ENCODE results near the gene PITPNC1. TPM values are rescaled to one million over a fixed set of nuclear protein-coding genes. Genes with fewer than 3 reads are reported as not detected.

The PITPNC1 gene
- total RNA-seq, 1 experiment from 2014 or later, result 37.5 TPM

GRCh38 chr17:67742025-67742424 lies 364.9 kb downstream of the PITPNC1 start:
- Mint-ChIP-seq H3K4me3 (no peak overlapping the region), H3K36me3 (ENCODE audit: insufficient read depth in 1 of 3, low read depth in 3 of 3) (peaks cover 40 to 88% (median 78%) of the 10 kb centered on the region in 3 experiments), H3K9me3 (no peaks in the 10 kb centered on the region), H3K27me3 (ENCODE audit: low read depth) (no peaks in the 10 kb centered on the region), H3K27ac (peak overlapping the region in 2 of 3 experiments; percentile 39 to 42; a peak in 2 of 7 replicates), H3K4me1 (peaks cover 0 to 3% of the 10 kb centered on the region in 2 experiments; a peak in 2 of 4 replicates)
- no peak overlapping the region for H4K5ac ChIP-seq (ENCODE audit: insufficient read length, low read depth, low read length)
- no peaks in the 10 kb centered on the region for H3K79me2 ChIP-seq (ENCODE audit: insufficient read depth, low read length)
- no peak overlapping the region for H2AFZ ChIP-seq (ENCODE audit: low read length)
- no peak overlapping the region for H4K8ac ChIP-seq (replicated peaks; ENCODE audit: insufficient read length, low read depth, low read length)
- no CpG with 5 or more reads among the region's 2 CpGs for WGBS (ENCODE audit: extremely low coverage, insufficient read length, low lambda C conversion rate)
- no peaks in the 10 kb centered on the region for H3K79me1 ChIP-seq (ENCODE audit: insufficient read depth, low read depth, low read length, poor library complexity, severe bottlenecking)
- TF ChIP-seq CTCF (conservative IDR thresholded peaks at IDR 0.05), result no peak
- no peak overlapping the region for H3K4me2 ChIP-seq (ENCODE audit: insufficient read depth, insufficient read length, low read length)
- no peaks in the 10 kb centered on the region for H4K20me1 ChIP-seq (ENCODE audit: control insufficient read depth, insufficient read depth, insufficient read length)
- H2AK5ac ChIP-seq (ENCODE audit: insufficient read length, low read length), result no peak overlapping the region
- H3K4ac ChIP-seq (ENCODE audit: low read depth, low read length), result no peak overlapping the region
- H2BK120ac ChIP-seq (ENCODE audit: low read depth, low read length, poor library complexity, severe bottlenecking), result no peak overlapping the region
- H3K18ac ChIP-seq (ENCODE audit: insufficient read length, low read depth, low read length), result no peak overlapping the region
- no peaks in the 10 kb centered on the region for H3K4me1 ChIP-seq (ENCODE audit: insufficient read depth, low read length)
- no peak overlapping the region for H3K56ac ChIP-seq (ENCODE audit: insufficient read length, low read depth, low read length)
- H4K91ac ChIP-seq (ENCODE audit: insufficient read length, low read depth, low read length), result no peak overlapping the region
- no peaks in the 10 kb centered on the region for H3K27me3 ChIP-seq (ENCODE audit: insufficient read depth, low read length)
- H2BK12ac ChIP-seq (ENCODE audit: insufficient read length, low read depth, low read length), result no peak overlapping the region
- H3T11ph ChIP-seq (ENCODE audit: low read length), result no peak overlapping the region
- no peak overlapping the region for H2BK5ac ChIP-seq (ENCODE audit: insufficient read length, low read length)
- H3K9ac ChIP-seq (ENCODE audit: extremely low read depth, insufficient read length, low read length), result no peak overlapping the region
- H3K9me3 ChIP-seq (ENCODE audit: control insufficient read depth, low read depth, low read length), result no peaks in the 10 kb centered on the region
- H2BK20ac ChIP-seq (ENCODE audit: low read depth, low read length, poor library complexity, severe bottlenecking), result no peak overlapping the region
- H2BK15ac ChIP-seq (ENCODE audit: low read depth, low read length), result no peak overlapping the region
- H3K14ac ChIP-seq (ENCODE audit: insufficient read depth, low read length), result no peak overlapping the region
- no peak for DNase-seq
- no peaks in the 10 kb centered on the region for H3K23me2 ChIP-seq (ENCODE audit: insufficient read length, low read depth, low read length, poor library complexity, severe bottlenecking)
- H3K27ac ChIP-seq (ENCODE audit: insufficient read length, low read depth, low read length), result no peak overlapping the region
- H3K23ac ChIP-seq (ENCODE audit: insufficient read length, low read depth, low read length), result no peak overlapping the region

Small RNAs within 50 kb of the gene (microRNA-seq; reads per million reads assigned to microRNA genes)
- gene MIR548AA2 (ENCODE audit: borderline microRNAs expressed) (not detected), gene MIR548D2 (ENCODE audit: borderline microRNAs expressed) (not detected)

Other genes starting within 250 kb of the PITPNC1 start
- 49.3 and 49.8 TPM in 2 replicates for gene HELZ, start 132.1 kb upstream of the PITPNC1 start, total RNA-seq (2021)
- 90.5 and 92.9 TPM in 2 replicates for gene PSMD12, start 10.7 kb upstream of the PITPNC1 start, total RNA-seq (2021)

Data from H9 (cell line).